Dedifferentiated amniotic fluid mesenchymal stem cell (primary cell): ENCODE measurements around the gene TAL2.

Source experiments
- DNase-seq: peaks from one replicate; pipeline ENCODE4 v3.0.0-alpha.2; 2016; ENCODE audit errors: extremely low spot score

TAL2 gene

DNA sequence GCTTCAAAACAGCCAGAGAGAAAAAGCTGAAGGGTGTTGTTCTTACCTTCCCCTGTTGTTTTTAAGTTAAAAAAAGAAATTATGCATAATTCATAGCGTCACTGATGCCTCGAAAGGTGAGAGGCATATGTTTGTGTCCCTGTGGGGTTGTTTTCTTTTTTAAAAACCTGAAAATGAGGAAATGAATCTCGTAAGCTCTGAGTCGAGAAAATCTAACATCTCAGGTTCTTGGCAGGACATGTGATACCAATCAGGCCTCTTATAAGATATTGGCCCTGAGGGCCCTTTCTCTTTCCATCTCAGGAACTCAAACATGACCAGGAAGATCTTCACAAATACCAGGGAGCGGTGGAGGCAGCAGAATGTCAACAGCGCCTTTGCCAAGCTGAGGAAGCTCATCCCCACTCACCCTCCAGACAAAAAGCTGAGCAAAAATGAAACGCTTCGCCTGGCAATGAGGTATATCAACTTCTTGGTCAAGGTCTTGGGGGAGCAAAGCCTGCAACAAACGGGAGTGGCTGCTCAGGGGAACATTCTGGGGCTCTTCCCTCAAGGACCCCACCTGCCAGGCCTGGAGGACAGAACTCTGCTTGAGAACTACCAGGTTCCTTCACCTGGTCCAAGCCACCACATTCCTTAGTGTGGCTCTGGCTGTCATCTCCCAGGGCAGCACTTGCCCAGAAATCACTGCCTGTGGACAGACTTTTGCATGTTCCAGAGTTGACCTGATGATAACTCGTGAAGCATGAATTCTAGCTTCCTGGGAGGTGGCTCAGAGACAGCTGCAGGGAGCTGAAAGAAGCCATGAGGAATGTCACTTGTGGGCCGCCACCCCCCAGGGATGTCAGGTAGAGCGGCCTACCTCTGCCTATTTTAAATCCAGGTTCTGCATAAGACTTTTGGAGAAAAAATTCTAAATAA, at the start of gene TAL2:
Gene TAL2 (plus strand): TSS at position 274 of the 921 bp plus-strand sequence. CDS start 40 bp downstream, at position 314.
- no peak for DNase-seq

DNA sequence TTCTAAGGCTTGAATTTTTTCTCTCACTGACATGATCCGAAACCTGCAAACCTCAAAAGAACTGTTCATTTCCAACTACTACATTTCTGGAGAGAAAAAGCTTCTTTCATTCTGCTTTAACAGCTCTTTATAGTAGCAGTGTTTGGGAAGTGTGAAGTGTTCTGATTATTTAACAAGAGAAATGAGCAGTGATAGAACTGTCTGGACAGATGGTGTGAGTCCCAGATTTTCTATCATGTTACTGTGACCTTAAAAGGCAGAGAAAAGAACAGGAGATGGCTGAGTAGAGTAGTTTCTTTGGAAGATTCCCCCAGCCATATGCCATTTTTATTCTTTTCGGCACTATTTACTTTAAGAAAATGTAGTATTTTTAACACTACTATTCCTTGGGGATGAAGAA, 41.3 kb upstream of the TAL2 start:
- DNase-seq, result no peak

DNA sequence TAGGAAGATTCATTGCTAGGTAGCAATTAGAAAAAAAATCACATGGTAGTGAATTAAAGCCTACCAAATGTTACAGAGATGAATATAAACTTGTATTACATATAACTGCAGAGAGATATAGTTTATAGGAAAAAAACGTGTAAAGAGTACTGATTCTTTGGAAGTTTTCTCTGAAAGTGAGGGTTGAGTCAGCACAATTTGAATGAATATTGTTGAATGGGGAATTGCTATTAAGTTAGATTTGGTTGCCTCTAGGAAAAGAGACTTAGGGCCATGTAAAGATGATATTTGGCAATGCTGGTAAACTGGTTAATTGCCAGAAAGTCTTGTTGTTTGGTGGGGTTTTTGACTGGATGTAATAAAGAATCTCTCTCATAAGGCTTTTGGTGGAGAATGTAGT, 37.2 kb upstream of the TAL2 start:
- no peak for DNase-seq

DNA sequence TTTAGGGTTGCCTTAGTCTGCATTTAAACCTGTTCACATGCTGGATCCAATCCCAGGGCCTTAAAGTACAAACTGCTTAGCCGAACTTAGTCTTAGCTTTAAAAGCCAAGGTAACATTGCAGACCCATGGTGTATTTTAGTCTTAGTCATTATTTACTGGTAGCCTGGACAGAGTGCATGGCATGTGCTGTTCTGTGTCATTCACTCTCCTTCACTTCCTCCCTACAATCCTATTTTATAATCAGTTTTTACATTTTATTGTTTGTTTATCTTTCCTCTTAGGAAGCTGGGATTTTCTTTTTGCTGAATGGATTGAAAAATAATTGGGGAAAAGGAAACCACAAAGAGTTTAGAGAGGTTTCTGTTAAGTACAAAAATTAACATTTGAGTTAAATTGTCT, 29.4 kb upstream of the TAL2 start:
- DNase-seq, result no peak

DNA sequence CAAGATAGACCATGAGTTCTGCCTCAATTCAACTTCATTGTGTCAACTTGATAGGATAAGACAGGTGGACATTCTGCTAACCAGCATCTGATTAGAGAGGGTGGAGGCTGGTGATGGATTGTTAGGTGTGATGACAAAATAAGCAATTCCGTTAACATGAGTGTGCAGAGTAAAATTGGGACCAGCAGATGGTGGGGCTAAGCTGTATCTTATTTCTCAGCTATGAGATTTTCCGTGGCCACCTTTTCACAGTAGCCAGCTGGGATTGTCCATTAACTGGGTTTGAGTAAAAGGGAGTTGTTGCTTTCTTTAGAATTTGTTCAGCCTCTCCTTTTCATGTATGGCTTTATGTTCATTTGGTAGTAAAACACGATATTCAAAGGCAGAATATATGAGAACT, 28.8 kb upstream of the TAL2 start:
- no peak for DNase-seq

DNA sequence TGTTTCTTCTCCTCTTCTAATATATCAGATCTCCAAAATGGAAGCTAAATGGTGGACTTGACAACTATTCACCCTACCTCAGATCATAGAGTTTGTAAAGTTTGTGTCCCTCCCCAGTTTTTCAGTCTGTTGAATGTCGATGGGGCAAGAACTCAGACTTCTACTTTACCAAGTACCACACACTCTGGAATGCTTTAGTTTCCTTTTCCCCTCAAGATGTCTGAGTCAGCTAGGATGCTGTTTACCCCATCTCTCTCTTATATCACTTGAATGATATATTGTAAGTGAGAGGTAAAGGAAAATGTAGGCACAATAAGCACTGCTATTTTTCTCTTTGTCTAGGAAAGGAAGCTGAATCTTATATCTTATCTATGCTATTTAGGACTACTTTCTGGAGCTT, 25.9 kb upstream of the TAL2 start:
- DNase-seq, result no peak

DNA sequence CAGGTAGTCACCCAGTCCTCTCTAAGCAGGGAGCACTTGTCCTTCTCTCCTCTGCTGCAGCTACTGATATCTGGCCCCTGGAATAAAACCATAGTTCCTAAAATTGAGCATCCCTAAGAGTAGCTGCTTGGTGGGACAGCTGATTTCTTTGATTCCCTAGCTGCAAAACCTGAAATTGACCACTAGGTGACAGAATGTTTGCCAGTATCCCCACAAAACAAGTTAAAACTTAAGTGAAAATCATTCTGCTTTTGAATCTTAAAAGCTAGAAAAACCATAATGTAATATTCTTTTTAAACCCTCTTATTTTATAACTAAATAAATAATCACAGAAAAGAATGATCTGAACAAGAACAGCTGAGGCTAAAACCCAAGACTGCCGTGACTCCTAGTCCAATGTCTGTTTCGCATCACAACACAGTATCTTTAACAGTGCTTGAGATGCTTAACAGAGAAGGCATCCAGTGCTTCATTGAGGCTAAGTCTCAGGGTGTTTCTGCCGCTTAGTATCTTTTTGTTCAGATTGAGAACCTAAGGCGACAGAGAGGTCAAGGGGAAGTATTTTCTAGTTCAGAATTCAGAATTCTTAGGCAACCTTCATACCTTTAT, 24.4 kb upstream of the TAL2 start:
- DNase-seq, result no peak

DNA sequence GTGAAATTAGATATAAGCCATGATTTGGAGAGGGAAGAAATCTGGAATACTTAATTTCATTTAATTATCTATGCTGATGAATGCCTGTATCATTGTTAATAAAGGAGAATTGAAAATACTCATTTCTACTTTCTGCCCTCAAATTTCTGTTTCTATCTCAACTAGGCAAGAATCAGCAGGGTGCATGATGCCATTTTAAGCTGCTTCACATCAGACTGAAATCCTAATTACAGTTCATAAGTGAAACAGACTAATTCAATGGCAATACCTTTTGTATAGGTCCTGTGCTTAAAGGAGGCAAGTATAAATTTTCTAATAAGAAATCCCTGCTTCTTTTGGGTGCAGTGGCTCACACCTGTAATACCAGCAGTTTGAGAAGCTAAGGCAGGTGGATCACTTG, 22.3 kb upstream of the TAL2 start:
- DNase-seq, result no peak

DNA sequence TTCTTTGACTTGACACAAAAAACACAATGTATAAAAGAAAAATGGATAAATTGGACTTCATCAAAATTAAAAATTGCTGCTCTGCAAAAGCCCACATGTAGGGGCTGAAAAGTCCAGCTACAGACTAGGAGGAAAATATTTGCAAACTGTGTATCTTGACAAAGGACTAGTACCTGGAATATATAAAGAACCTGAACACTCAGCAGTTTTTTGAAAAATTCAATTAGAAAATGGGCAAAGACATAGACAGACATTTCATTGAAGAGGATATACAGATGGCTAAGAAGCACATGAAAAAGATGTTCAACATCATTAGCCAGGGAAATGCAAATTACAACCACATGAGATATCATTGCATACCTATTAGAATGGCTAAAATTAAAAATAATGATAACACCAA, 18.5 kb upstream of the TAL2 start:
- DNase-seq, result no peak

DNA sequence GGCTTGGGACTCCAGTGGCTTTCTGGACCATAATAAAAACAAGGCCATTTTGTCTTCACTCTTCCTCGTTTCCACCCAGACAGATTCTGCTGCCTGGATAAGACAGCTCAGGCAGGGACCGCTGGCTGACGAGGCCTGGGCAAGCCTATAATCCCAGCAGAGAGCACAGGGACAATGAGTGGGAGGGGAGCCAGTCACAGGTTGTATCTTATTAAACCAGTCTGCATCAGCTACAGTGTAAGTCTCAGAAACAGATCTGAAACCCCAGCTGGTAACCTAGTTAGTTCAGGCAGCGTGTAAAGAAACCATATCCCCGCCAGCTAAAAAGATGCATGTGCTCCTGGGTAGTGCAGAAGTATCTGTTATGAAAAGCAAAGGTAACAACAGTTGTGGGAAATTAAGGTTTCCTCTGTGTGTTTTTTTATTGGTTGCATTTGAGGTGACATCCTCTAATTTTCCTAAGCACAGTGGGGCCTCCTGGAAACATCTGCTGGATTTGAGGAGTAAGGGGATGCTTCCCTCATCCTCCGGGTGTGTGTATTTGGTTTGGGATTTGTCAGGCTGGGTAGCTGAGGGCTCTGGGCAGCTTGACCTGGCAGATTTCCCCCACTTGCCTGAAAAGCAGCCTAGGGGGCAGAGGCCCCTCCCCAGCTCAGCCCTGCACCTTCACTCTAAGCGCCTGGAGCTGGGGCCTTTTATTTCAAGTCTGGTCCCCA, 15.2 kb upstream of the TAL2 start:
- no peak for DNase-seq

DNA sequence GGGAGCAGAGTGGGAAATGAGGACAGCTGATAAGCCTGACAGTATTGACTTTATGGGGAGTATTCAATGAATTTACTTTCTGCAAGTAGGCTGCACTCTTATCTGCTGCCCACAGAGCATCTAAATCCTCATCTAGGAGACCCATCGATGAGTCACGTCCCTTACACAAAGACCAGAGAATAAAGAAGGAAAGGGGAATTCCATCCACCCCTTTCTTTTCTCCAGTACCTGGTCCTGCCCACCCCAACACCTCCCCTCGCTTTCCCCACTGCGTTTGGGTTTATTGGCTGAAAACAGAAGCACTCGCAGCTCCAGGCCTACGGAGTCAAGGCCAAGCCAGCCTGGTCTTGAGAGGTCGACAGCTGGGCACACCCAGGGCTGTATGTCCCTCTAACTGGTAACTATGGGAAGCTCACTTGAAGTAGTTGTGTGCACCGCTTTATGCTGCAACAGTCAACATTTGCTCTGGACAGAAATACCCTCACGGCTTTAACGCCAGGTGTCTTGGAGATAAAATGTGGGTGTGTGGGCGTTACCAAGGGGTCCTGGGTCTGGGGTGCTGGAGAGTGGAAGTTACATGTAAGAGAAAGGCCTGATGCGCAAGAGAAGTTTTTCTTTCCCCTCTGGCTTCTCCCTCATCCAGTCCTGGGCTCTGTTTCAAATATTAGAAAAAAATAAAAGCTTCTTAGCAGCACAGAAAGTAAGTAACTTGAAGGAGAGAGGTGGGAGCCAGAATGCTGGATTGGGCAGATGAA, 14.5 kb upstream of the TAL2 start:
- no peak for DNase-seq

DNA sequence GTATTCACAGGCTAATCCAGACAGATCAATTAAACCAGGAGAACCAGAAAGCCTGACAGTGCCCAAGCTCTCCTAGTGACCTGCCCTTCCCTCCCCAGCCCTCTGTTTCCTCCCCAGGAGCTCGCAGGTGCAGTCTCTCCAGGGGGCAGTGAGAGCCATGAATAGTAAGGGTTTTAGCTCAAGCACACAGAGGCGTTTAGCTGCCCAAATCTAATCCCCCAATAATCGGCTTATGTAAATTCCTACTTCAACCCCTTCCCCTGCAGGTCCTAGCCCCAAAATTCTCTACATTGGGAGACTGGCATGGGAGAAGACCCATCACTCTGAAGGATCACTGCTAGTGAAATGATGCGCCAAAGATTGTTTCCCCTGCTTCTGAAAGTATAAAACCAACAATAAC, 10.5 kb upstream of the TAL2 start:
- DNase-seq, result no peak

DNA sequence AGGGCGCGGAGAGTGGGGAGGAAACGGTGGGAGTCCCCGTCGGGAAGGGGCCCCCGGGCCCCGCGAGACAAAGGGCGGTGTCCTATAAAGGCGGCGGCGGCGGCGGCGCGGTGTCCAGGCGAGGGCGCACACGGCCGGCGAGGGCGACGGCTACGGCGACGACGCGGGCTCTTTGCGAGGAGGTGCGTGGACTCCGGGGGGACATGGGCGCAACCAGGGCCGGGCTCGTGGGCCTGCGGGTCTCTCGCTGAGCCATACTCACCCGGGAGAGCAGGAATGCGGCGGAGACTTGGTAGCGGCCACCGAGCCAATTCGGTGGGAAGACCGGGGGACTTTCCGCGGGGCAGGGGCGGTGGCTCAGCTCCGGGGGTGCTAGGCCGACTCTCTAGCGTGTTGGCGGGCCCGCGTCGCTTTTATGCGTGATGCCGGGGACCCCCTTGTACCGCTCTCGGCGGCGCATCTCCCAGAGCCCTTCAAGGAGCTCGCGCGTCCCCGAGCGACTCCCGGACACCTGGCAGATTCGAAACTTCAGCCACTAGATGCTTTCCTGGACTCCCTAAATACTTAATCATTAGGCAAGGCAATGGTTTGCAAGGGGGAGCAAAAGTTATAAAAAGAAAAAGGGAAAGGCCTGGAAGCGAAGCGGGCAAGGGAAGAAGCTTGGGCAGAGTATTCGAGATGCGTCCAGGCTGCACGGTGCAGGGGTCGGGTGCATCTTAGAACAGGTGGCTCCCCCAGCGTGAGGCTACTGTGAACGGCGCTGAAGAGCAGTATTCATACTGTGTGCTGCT, 5.9 kb upstream of the TAL2 start:
- no peak for DNase-seq

DNA sequence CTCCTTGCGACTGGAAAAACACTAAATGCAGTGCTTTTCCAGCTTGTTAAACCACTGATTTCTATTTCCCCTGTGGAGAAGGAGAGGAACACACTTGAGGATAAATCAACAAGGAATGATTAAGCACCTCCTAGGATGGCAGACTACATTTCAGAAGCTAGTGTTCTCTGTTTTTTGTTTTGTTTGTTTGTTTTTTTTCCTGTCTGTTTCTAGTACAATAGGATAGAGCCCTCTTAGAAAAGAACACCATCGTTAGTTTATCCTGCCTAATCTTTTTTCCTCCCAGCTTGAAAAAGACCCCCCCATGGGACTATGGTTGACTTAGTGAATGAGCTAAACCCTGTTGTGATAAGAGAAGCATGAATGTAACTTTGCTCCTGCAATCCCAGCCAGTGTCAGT, 3.9 kb upstream of the TAL2 start:
- DNase-seq, result no peak

DNA sequence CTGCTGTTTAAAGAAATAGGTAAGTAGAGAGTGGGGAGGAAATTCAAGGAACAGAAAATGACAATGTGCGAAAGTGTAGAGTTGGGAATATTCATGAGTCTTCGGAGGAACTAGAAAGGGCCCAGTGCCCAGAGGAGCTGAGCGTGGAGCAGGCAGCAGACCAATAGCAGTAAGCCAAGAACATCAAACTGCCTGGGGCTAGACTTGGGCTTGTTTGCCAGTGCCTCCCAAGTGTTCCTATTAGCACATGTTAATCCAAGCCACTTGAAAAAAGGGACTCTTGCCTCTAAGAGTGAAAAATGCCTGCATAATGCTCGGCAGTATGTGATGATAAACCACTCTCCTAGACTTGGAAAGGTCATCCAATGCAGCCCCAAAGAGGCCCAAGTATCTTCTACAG, 1.2 kb upstream of the TAL2 start:
- DNase-seq, result no peak

DNA sequence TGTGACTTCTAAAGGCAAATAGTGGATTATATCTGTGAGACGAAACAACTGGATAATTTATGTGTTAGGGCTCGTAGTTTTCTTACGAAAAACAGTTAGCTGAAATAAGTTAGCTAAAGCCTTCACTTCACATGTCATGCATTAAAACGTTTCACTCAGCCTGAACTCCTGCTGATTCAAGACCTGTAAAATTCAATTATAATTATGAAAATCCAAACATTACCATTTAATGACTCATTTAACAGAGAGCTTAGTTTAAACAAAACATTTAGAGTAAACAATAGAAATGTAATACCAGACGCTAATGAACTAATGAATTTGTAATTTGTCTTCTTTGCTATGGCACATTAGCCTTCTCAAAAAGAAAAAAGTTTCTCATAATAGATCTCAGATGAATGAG, 1.7 kb downstream of the TAL2 start:
- no peak for DNase-seq

DNA sequence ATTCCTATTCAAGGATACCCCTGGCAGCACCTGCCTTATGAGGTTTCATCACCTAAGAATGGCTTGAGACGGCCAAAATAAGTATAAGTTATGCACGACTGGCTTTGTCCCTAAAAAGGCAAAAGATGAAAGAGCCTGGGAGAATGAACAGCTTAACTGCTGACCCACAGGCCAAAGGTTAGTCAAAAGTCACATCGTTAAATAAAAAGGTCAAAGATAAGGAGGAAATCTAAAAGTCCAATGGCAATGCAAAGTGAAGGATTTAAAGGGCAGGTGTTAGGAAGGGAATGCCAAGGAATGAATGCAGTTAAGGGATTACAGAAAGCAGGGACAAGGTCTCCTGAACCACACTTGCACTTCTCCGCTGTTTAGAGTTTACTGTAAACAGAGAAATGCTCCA, 5.6 kb downstream of the TAL2 start:
- DNase-seq, result no peak

DNA sequence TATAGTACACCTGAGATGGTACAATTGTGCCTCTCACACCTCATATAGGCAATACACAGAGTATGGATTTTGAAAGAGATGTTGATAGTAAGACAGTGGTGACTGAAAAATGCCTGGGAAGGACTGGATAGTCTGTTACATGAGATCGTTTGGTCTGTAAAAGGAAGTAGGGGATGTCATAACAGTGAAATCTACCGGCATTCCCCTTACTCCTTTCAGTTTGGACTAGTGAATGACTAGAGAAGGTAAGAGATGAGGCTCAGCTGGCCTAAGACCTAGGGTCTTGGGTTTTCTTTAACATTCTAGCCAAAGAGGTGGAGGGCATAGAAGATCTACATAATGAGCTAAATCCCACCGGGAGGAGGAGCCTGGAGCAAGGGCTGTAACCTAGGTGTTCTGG, 8.1 kb downstream of the TAL2 start:
- DNase-seq, result no peak

DNA sequence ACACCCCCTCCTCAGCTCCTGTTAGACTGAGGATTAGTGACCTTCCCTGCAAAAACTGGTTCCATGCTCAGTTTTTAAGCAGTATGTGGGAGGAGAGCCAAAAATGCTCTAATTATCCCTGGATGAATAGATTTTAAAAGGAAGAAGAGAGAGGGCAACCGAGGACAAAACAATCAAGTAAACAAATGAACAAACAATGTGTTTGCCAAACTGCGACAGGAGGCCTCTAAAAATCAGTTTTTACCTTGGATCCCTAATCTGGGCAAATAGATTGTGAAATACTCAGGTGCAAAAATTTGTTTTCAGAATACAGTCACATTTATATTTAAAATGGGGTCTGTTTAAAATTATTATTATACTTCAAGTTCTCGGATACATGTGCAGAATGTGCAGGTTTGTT, 8.5 kb downstream of the TAL2 start:
- no peak for DNase-seq

DNA sequence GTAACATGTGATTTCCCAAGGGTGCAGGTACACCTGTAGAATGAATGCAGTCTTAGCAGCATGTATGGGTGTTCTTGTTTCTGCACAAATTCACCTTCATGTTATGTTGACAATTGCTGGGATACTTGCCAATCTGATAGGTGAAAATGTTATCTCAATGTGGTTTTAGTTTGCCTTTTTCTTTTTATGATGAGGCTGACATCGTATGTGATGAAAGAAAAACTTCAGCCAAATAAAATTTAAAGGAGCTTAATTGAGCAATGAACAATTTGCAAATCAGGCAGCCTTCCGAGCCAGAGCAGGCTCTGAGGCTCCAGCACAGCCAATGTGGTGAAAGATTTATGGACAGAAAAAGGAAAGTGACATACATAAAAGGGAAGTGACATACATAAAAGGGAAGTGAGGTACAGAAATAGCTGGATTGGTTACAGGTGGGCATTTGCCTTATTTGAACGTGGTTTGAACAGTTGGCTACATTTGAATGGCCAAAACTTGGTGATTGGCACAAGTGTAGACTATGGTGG, 10.5 kb downstream of the TAL2 start:
- DNase-seq, result no peak

DNA sequence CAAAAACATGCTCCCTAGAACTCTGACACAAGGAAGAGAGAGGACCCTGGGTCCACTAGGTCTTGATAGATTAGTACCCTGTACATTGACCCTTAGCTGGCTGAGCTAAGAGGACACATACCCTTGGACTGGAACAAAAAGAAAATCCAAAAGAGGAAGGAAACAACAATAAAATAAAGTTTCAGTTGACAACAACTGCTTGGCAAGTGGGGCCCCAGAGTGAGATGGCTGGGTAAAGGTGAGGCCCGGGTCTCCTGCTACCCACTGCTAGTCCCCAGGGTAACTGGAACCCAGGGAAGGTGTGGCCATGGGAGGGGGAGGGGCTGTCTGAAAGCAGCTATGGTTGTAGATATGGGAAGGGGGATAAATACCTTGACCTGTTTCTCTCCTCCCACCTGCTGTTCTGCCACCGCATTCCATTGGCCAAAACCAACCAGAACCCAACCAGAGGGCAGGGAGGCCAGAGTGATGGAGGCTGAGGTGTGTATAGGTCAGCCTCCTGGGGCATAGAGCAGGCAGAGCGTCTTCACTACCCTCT, 11.7 kb downstream of the TAL2 start:
- DNase-seq, result no peak
